ENCODE data around the gene HSPG2.

Gene HSPG2

GRCh38 chr1:21956720-21957552 is 19.8 kb upstream of the HSPG2 start:
- no peaks in the 10 kb centered on the region for H3K9me3 ChIP-seq
- H3K36me3 ChIP-seq, result no peaks in the 10 kb centered on the region
- intact Hi-C loops (cut with DNase I; ENCODE audit: low total_unique reads), result loop anchor here (5.0 kb wide), 1 partner anchor 85 kb away; no protein-coding TSS in a partner anchor
- peak; percentile 56 to 85 for DNase-seq
- H3K27ac ChIP-seq, result peak overlapping the region; percentile 81 to 82
- peaks cover 0 to 32% (median 26%) of the 10 kb centered on the region in 4 donors for H3K4me1 ChIP-seq
- H3K27me3 ChIP-seq, result no peaks in the 10 kb centered on the region
- H3K4me3 ChIP-seq, result no peak overlapping the region
- TF ChIP-seq CTCF (IDR thresholded peaks at IDR 0.05), result no peak

GRCh38 chr1:21955501-21956281 is 18.6 kb upstream of the HSPG2 start:
- H3K27ac ChIP-seq, result peak overlapping the region; percentile 81 to 82
- H3K36me3 ChIP-seq, result no peaks in the 10 kb centered on the region
- DNase-seq, result peak in 1 of 2 donors; percentile 44
- no peak overlapping the region for H3K4me3 ChIP-seq
- H3K27me3 ChIP-seq, result no peaks in the 10 kb centered on the region
- no peak for TF ChIP-seq CTCF (IDR thresholded peaks at IDR 0.05)
- intact Hi-C loops (cut with DNase I; ENCODE audit: low total_unique reads), result loop anchor here (5.0 kb wide), 1 partner anchor 83 kb away; no protein-coding TSS in a partner anchor
- H3K4me1 ChIP-seq, result peaks cover 0 to 32% (median 26%) of the 10 kb centered on the region in 4 donors
- no peaks in the 10 kb centered on the region for H3K9me3 ChIP-seq

GRCh38 chr1:21955058-21955457 is 17.9 kb upstream of the HSPG2 start:
- peak overlapping the region; percentile 81 to 82 for H3K27ac ChIP-seq
- TF ChIP-seq CTCF (IDR thresholded peaks at IDR 0.05), result no peak
- peaks cover 0 to 32% (median 26%) of the 10 kb centered on the region in 4 donors for H3K4me1 ChIP-seq
- H3K4me3 ChIP-seq, result no peak overlapping the region
- H3K36me3 ChIP-seq, result no peaks in the 10 kb centered on the region
- H3K27me3 ChIP-seq, result no peaks in the 10 kb centered on the region
- intact Hi-C loops (cut with DNase I; ENCODE audit: low total_unique reads), result loop anchor here (5.0 kb wide), 1 partner anchor 83 kb away; no protein-coding TSS in a partner anchor
- no peaks in the 10 kb centered on the region for H3K9me3 ChIP-seq
- peak; percentile 70 to 77 for DNase-seq

GRCh38 chr1:21952786-21953520 is 15.8 kb upstream of the HSPG2 start:
- Histone ChIP-seq H3K36me3 (no peaks in the 10 kb centered on the region), H3K9me3 (no peaks in the 10 kb centered on the region), H3K27me3 (no peaks in the 10 kb centered on the region), H3K4me3 (no peak overlapping the region), H3K27ac (no peak overlapping the region), H3K4me1 (peaks cover 0 to 30% (median 26%) of the 10 kb centered on the region in 4 donors)
- TF ChIP-seq CTCF (IDR thresholded peaks at IDR 0.05), result no peak
- intact Hi-C loops (cut with DNase I; ENCODE audit: low total_unique reads), result no loop called here
- DNase-seq, result no peak

GRCh38 chr1:21951226-21951870 is 14.2 kb upstream of the HSPG2 start:
- no peak for TF ChIP-seq CTCF (IDR thresholded peaks at IDR 0.05)
- H3K27me3 ChIP-seq, result no peaks in the 10 kb centered on the region
- H3K4me1 ChIP-seq, result peaks cover 0 to 15% (median 14%) of the 10 kb centered on the region in 4 donors
- H3K4me3 ChIP-seq, result no peak overlapping the region
- peak in 1 of 2 donors; percentile 70 for DNase-seq
- intact Hi-C loops (cut with DNase I; ENCODE audit: low total_unique reads), result no loop called here
- H3K36me3 ChIP-seq, result no peaks in the 10 kb centered on the region
- H3K27ac ChIP-seq, result no peak overlapping the region
- H3K9me3 ChIP-seq, result no peaks in the 10 kb centered on the region

Measured in tibial artery (tissue), 4 donors.